Tibial artery (tissue), 4 donors: ENCODE data around the gene ST8SIA4.
A peak's percentile ranks its signal among the peaks of the same experiment; 100 is the strongest.
"Not testable (repeated sequence)": the region's sequence is repeated elsewhere in the genome, so short reads cannot be mapped to it uniquely, and the experiment has no call there.

Experiments
- DNase-seq, 2 donors: peaks; one replicate each; pipeline ENCODE4 v3.0.0-alpha.2; 2019
- H3K27ac ChIP-seq, 2 donors: fragments of 200-600 bp; sonication (generic) in 1 of 2; 1 replicate in 1 of 2; 2 replicates in 1 of 2; pipeline ENCODE4 v1.5.1; 2018 to 2019; ENCODE audit warnings: mild to moderate bottlenecking in 1 of 2
- H3K27me3 ChIP-seq, 2 donors: fragments of 200-600 bp; sonication (generic) in 1 of 2; one replicate each; pipeline versions ENCODE4 v1.5.1 to v1.6.0; 2016 to 2019
- H3K36me3 ChIP-seq, 3 donors: fragments of 200-600 bp; sonication (generic) in 2 of 3; one replicate each; pipeline ENCODE4 v1.5.1; 2016 to 2019; ENCODE audit warnings: mild to moderate bottlenecking in 2 of 3
- H3K4me1 ChIP-seq, 4 donors: fragments of 200-600 bp; sonication (generic) in 2 of 4; 1 replicate in 3 of 4; 2 replicates in 1 of 4; pipeline ENCODE4 v1.5.1; 2016 to 2019
- H3K4me3 ChIP-seq, 2 donors: fragments of 200-600 bp; sonication (generic) in 1 of 2; 1 replicate in 1 of 2; 2 replicates in 1 of 2; pipeline ENCODE4 v1.5.1; 2018 to 2019; ENCODE audit warnings: mild to moderate bottlenecking in 2 of 2
- H3K9me3 ChIP-seq, 3 donors: fragments of 200-600 bp; sonication (generic) in 1 of 3; one replicate each; pipeline ENCODE4 v1.5.1; 2016 to 2019
- CTCF ChIP-seq, 2 experiments: fragments of 200-600 bp in 1 of 2; fragments of 450-650 bp in 1 of 2; IDR thresholded peaks; one replicate each; pipeline ENCODE4 v1.5.1; 2017 to 2019; ENCODE audit warnings: antibody characterized with exemption in 2 of 2, mild to moderate bottlenecking in 1 of 2, moderate library complexity in 1 of 2
- intact Hi-C: fragments of 100-400 bp; cut with DNase I; formaldehyde crosslinking; loops from one replicate; pipeline ENCODE4 v1.15.0; 2023; ENCODE audit warnings: low total_unique reads

Gene ST8SIA4

GRCh38 chr5:100787648-100788047 is 115.4 kb downstream of the ST8SIA4 start:
- H3K27ac ChIP-seq = no peak overlapping the region
- intact Hi-C loops = no loop called here
- H3K4me3 ChIP-seq = no peak overlapping the region
- H3K4me1 ChIP-seq = no peaks in the 10 kb centered on the region
- DNase-seq = no peak
- TF ChIP-seq CTCF (IDR thresholded peaks at IDR 0.05) = no peak
- no peaks in the 10 kb centered on the region for H3K9me3 ChIP-seq
- H3K27me3 ChIP-seq = no peaks in the 10 kb centered on the region
- no peaks in the 10 kb centered on the region for H3K36me3 ChIP-seq

GRCh38 chr5:100785536-100785935 is 117.5 kb downstream of the ST8SIA4 start:
- H3K9me3 ChIP-seq, H3K4me3 ChIP-seq, H3K27me3 ChIP-seq, H3K4me1 ChIP-seq, DNase-seq, intact Hi-C loops, H3K36me3 ChIP-seq, H3K27ac ChIP-seq: not testable (repeated sequence)

- no peak for TF ChIP-seq CTCF (IDR thresholded peaks at IDR 0.05)
- H3K4me1 ChIP-seq = no peaks in the 10 kb centered on the region
- no peak overlapping the region for H3K27ac ChIP-seq
- H3K27me3 ChIP-seq = no peaks in the 10 kb centered on the region
- no peaks in the 10 kb centered on the region for H3K36me3 ChIP-seq
- H3K4me3 ChIP-seq = no peak overlapping the region
- no peak for DNase-seq
- intact Hi-C loops = no loop called here
- no peaks in the 10 kb centered on the region for H3K9me3 ChIP-seq
Observed at GRCh38 chr5:100780376-100780870, 122.7 kb downstream of the ST8SIA4 start.

- Histone ChIP-seq H3K27me3 (no peaks in the 10 kb centered on the region), H3K27ac (no peak overlapping the region), H3K9me3 (no peaks in the 10 kb centered on the region), H3K4me3 (no peak overlapping the region), H3K36me3 (no peaks in the 10 kb centered on the region), H3K4me1 (no peaks in the 10 kb centered on the region)
- intact Hi-C loops = no loop called here
- no peak for TF ChIP-seq CTCF (IDR thresholded peaks at IDR 0.05)
- DNase-seq = peak in 1 of 2 donors; percentile 49
Observed at GRCh38 chr5:100779669-100780375, 123.3 kb downstream of the ST8SIA4 start.

- Histone ChIP-seq H3K27me3 (no peaks in the 10 kb centered on the region), H3K4me3 (no peak overlapping the region), H3K9me3 (no peaks in the 10 kb centered on the region), H3K36me3 (no peaks in the 10 kb centered on the region), H3K4me1 (no peaks in the 10 kb centered on the region), H3K27ac (no peak overlapping the region)
- peak in 1 of 2 donors; percentile 39 for DNase-seq
- intact Hi-C loops = no loop called here
- no peak for TF ChIP-seq CTCF (IDR thresholded peaks at IDR 0.05)
Observed at GRCh38 chr5:100777680-100778300, 125.3 kb downstream of the ST8SIA4 start.

GRCh38 chr5:100775533-100775855 is 127.6 kb downstream of the ST8SIA4 start:
- no peak overlapping the region for H3K27ac ChIP-seq
- H3K36me3 ChIP-seq = no peaks in the 10 kb centered on the region
- H3K27me3 ChIP-seq = no peaks in the 10 kb centered on the region
- no peak for TF ChIP-seq CTCF (IDR thresholded peaks at IDR 0.05)
- DNase-seq = no peak
- H3K4me3 ChIP-seq = no peak overlapping the region
- no peaks in the 10 kb centered on the region for H3K9me3 ChIP-seq
- no peaks in the 10 kb centered on the region for H3K4me1 ChIP-seq
- intact Hi-C loops = no loop called here
